Measurements from ENCODE around the gene SOX13.

Gene SOX13

GRCh38 chr1:204053893-204054292, 19.0 kb upstream of the SOX13 start:
- TF ChIP-seq POLR2A (IDR thresholded peaks at IDR 0.05; ENCODE audit: low read depth, low read length) (no peak), POLR2AphosphoS5 (IDR thresholded peaks at IDR 0.05; ENCODE audit: low read depth, low read length) (no peak), POU2F2 (IDR thresholded peaks at IDR 0.05; ENCODE audit: low read depth, low read length) (no peak), SPI1 (IDR thresholded peaks at IDR 0.05; ENCODE audit: low read depth, low read length) (no peak), TAF1 (IDR thresholded peaks at IDR 0.05; ENCODE audit: low read depth, low read length) (no peak)
- FAIRE-seq: no peak
- no peak for DNase-seq (ENCODE audit: insufficient read length, low spot score)

GRCh38 chr1:204059970-204060369, 12.9 kb upstream of the SOX13 start:
- no peak for FAIRE-seq
- DNase-seq (ENCODE audit: insufficient read length, low spot score): no peak
- no peak for TF ChIP-seq POLR2A (IDR thresholded peaks at IDR 0.05; ENCODE audit: low read depth, low read length)
- TF ChIP-seq SPI1 (IDR thresholded peaks at IDR 0.05; ENCODE audit: low read depth, low read length): no peak
- no peak for TF ChIP-seq TAF1 (IDR thresholded peaks at IDR 0.05; ENCODE audit: low read depth, low read length)
- no peak for TF ChIP-seq POLR2AphosphoS5 (IDR thresholded peaks at IDR 0.05; ENCODE audit: low read depth, low read length)
- no peak for TF ChIP-seq PAX5 (IDR thresholded peaks at IDR 0.05; ENCODE audit: insufficient read depth, low read length, severe bottlenecking)
- no peak for TF ChIP-seq POU2F2 (IDR thresholded peaks at IDR 0.05; ENCODE audit: low read depth, low read length)

GRCh38 chr1:204062106-204062505, 10.8 kb upstream of the SOX13 start:
- no peak for DNase-seq (ENCODE audit: insufficient read length, low spot score)
- TF ChIP-seq POU2F2 (IDR thresholded peaks at IDR 0.05; ENCODE audit: low read depth, low read length) (no peak), SPI1 (IDR thresholded peaks at IDR 0.05; ENCODE audit: low read depth, low read length) (no peak), POLR2A (IDR thresholded peaks at IDR 0.05; ENCODE audit: low read depth, low read length) (no peak), TAF1 (IDR thresholded peaks at IDR 0.05; ENCODE audit: low read depth, low read length) (no peak), POLR2AphosphoS5 (IDR thresholded peaks at IDR 0.05; ENCODE audit: low read depth, low read length) (no peak), PAX5 (IDR thresholded peaks at IDR 0.05; ENCODE audit: insufficient read depth, low read length, severe bottlenecking) (no peak)
- FAIRE-seq: no peak

GRCh38 chr1:204065174-204065985, 7.5 kb upstream of the SOX13 start:
- DNase-seq (ENCODE audit: insufficient read length, low spot score) (no peak), FAIRE-seq (no peak)
- TF ChIP-seq POLR2AphosphoS5 (IDR thresholded peaks at IDR 0.05; ENCODE audit: low read depth, low read length) (no peak), SPI1 (IDR thresholded peaks at IDR 0.05; ENCODE audit: low read depth, low read length) (peak; percentile 10; the same call in 1 of the 2 replicates)

GRCh38 chr1:204065986-204066300, 7.0 kb upstream of the SOX13 start:
- no peak for DNase-seq (ENCODE audit: insufficient read length, low spot score)

GRCh38 chr1:204067935-204068334, 5.0 kb upstream of the SOX13 start:
- TF ChIP-seq POU2F2 (IDR thresholded peaks at IDR 0.05; ENCODE audit: low read depth, low read length) (no peak), POLR2AphosphoS5 (IDR thresholded peaks at IDR 0.05; ENCODE audit: low read depth, low read length) (no peak), TAF1 (IDR thresholded peaks at IDR 0.05; ENCODE audit: low read depth, low read length) (no peak), SPI1 (IDR thresholded peaks at IDR 0.05; ENCODE audit: low read depth, low read length) (no peak), PAX5 (IDR thresholded peaks at IDR 0.05; ENCODE audit: insufficient read depth, low read length, severe bottlenecking) (no peak), POLR2A (IDR thresholded peaks at IDR 0.05; ENCODE audit: low read depth, low read length) (no peak)
- DNase-seq (ENCODE audit: insufficient read length, low spot score) (no peak), FAIRE-seq (no peak)

More at GRCh38 chr1:204065986-204066300, 7.0 kb upstream of the SOX13 start:
- TF ChIP-seq POLR2AphosphoS5 (IDR thresholded peaks at IDR 0.05; ENCODE audit: low read depth, low read length) (no peak), SPI1 (IDR thresholded peaks at IDR 0.05; ENCODE audit: low read depth, low read length) (no peak), TAF1 (IDR thresholded peaks at IDR 0.05; ENCODE audit: low read depth, low read length) (no peak), POU2F2 (IDR thresholded peaks at IDR 0.05; ENCODE audit: low read depth, low read length) (no peak), POLR2A (IDR thresholded peaks at IDR 0.05; ENCODE audit: low read depth, low read length) (no peak), PAX5 (IDR thresholded peaks at IDR 0.05; ENCODE audit: insufficient read depth, low read length, severe bottlenecking) (no peak)
- FAIRE-seq: no peak

GRCh38 chr1:204069887-204070286, 3.0 kb upstream of the SOX13 start:
- no peak for FAIRE-seq
- no peak for TF ChIP-seq POLR2A (IDR thresholded peaks at IDR 0.05; ENCODE audit: low read depth, low read length)
- no peak for TF ChIP-seq TAF1 (IDR thresholded peaks at IDR 0.05; ENCODE audit: low read depth, low read length)
- TF ChIP-seq SPI1 (IDR thresholded peaks at IDR 0.05; ENCODE audit: low read depth, low read length): no peak
- TF ChIP-seq PAX5 (IDR thresholded peaks at IDR 0.05; ENCODE audit: insufficient read depth, low read length, severe bottlenecking): no peak
- no peak for TF ChIP-seq POLR2AphosphoS5 (IDR thresholded peaks at IDR 0.05; ENCODE audit: low read depth, low read length)
- no peak for TF ChIP-seq POU2F2 (IDR thresholded peaks at IDR 0.05; ENCODE audit: low read depth, low read length)
- DNase-seq (ENCODE audit: insufficient read length, low spot score): no peak

GRCh38 chr1:204070895-204071294, 2.0 kb upstream of the SOX13 start:
- DNase-seq (ENCODE audit: insufficient read length, low spot score): no peak
- FAIRE-seq: no peak
- TF ChIP-seq POLR2A (IDR thresholded peaks at IDR 0.05; ENCODE audit: low read depth, low read length): no peak
- no peak for TF ChIP-seq SPI1 (IDR thresholded peaks at IDR 0.05; ENCODE audit: low read depth, low read length)
- TF ChIP-seq POLR2AphosphoS5 (IDR thresholded peaks at IDR 0.05; ENCODE audit: low read depth, low read length): no peak
- no peak for TF ChIP-seq PAX5 (IDR thresholded peaks at IDR 0.05; ENCODE audit: insufficient read depth, low read length, severe bottlenecking)
- no peak for TF ChIP-seq POU2F2 (IDR thresholded peaks at IDR 0.05; ENCODE audit: low read depth, low read length)
- no peak for TF ChIP-seq TAF1 (IDR thresholded peaks at IDR 0.05; ENCODE audit: low read depth, low read length)

GRCh38 chr1:204073837-204074273, 940 bp downstream of the SOX13 start:
- FAIRE-seq (no peak), DNase-seq (ENCODE audit: insufficient read length, low spot score) (no peak)
- no peak for TF ChIP-seq POLR2A (IDR thresholded peaks at IDR 0.05; ENCODE audit: low read depth, low read length)
- TF ChIP-seq POU2F2 (IDR thresholded peaks at IDR 0.05; ENCODE audit: low read depth, low read length): no peak
- no peak for TF ChIP-seq TAF1 (IDR thresholded peaks at IDR 0.05; ENCODE audit: low read depth, low read length)
- no peak for TF ChIP-seq SPI1 (IDR thresholded peaks at IDR 0.05; ENCODE audit: low read depth, low read length)
- no peak for TF ChIP-seq POLR2AphosphoS5 (IDR thresholded peaks at IDR 0.05; ENCODE audit: low read depth, low read length)
- no peak for TF ChIP-seq PAX5 (IDR thresholded peaks at IDR 0.05; ENCODE audit: insufficient read depth, low read length, severe bottlenecking)
